Right cardiac atrium (tissue), 5 donors: ENCODE results near the gene ZNHIT1. TPM values are rescaled to one million over a fixed set of nuclear protein-coding genes. Genes with fewer than 3 reads are reported as not detected.

Experiments
- ATAC-seq, 2 donors: fragments of 200-7000 bp; cut with Tn5 transposase; one replicate each; pipeline versions ENCODE4 v1.8.0 to v1.9.1; 2020; ENCODE audit warnings: moderate library complexity in 2 of 2, mild to moderate bottlenecking in 1 of 2
- DNase-seq, 3 donors: peaks; one replicate each; pipeline ENCODE4 v3.0.0-alpha.2; 2020
- H3K27ac ChIP-seq: one replicate; pipeline ENCODE4 v1.5.1; 2013; ENCODE audit warnings: mild to moderate bottlenecking, low read length, control low read depth, moderate library complexity
- H3K27me3 ChIP-seq: one replicate; pipeline ENCODE4 v1.6.1; 2013; ENCODE audit not compliant: control insufficient read depth, insufficient read depth
- H3K4me1 ChIP-seq: one replicate; pipeline ENCODE4 v1.6.1; 2013; ENCODE audit warnings: low read length; ENCODE audit not compliant: control insufficient read depth, insufficient read depth
- H3K4me3 ChIP-seq: one replicate; pipeline ENCODE4 v1.5.1; 2013; ENCODE audit warnings: low read length, control low read depth
- H3K9me3 ChIP-seq: one replicate; pipeline ENCODE4 v1.6.1; 2013; ENCODE audit warnings: low read length; ENCODE audit not compliant: control insufficient read depth
- whole genome bisulfite sequencing: extraction: QIAGEN DNeasy Blood & Tissue Kit; methylation state at CpG from one replicate; pipeline ENCODE4 v1.1.7; 2013; 5-methylcytosine and 5-hydroxymethylcytosine counted together
- intact Hi-C, 4 donors: fragments of 100-400 bp; cut with DNase I; formaldehyde crosslinking; loops; one replicate each; pipeline versions ENCODE4 v1.11.0 to v1.14.0; 2022 to 2023
- polyA plus RNA-seq: library from polyadenylated mRNA; stranded (reverse); fragments of 200-250 nt; gene quantifications from one replicate; pipeline ENCODE4 v1.2.3, GENCODE V29; 2013
- total RNA-seq, 4 donors: library from RNA; stranded (reverse); fragmentation: NEBNext Ultra II Directional; extraction: Animal tissue kit (Norgen Biotek cat#: 25700); gene quantifications; one replicate each; pipeline ENCODE4 v1.2.1, GENCODE V29; 2021
- donor health status: healthy with polysubstance abuse.
- donor health status: DM: no; HTN: yes; CAD: no.
- donor health status: DM: no; HTN: no; CAD: no.
- donor health status: DM: no; HTN: yes; CAD: no; lungs with severe emphysema.
- donor health status: DM: yes; HTN: yes; CAD: no.

Gene ZNHIT1
- total and polyA plus RNA-seq, 5 donors, result 51.5 to 108 (median 57.2) TPM

DNA sequence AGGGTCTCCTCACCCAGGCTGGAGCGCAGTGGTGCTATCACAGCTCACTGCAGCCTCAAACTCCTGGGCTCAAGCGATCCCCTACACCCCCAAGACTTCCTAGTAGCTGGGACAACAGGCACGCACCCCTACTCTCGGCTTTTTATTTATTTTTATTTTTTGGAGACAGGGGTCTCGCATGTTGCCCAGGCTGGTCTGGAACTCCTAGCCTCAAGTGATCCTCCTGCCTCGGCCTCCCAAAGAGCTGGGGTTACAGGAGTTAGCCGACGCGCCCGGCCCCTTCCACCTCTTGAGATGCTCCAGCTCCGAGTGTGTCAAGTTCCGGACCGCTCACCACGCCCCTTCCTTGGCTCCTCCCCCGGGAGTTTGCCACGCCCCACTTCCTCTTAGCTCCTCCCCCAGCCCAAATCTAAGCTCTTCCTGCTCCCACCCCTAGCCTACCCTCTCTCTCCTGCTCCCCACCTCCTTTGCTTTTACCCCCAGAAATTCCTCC lies 44.2 kb upstream of the ZNHIT1 start:
- WGBS, result 5% methylated on average over 16 of the region's 16 CpGs
- DNase-seq, result no peak
- peak in 1 of 2 donors; percentile 24 for ATAC-seq
- Histone ChIP-seq H3K27me3 (no peaks in the 10 kb centered on the region), H3K4me3 (no peak overlapping the region), H3K4me1 (no peaks in the 10 kb centered on the region), H3K9me3 (no peaks in the 10 kb centered on the region), H3K27ac (no peak overlapping the region)
- intact Hi-C loops, result no loop called here

DNA sequence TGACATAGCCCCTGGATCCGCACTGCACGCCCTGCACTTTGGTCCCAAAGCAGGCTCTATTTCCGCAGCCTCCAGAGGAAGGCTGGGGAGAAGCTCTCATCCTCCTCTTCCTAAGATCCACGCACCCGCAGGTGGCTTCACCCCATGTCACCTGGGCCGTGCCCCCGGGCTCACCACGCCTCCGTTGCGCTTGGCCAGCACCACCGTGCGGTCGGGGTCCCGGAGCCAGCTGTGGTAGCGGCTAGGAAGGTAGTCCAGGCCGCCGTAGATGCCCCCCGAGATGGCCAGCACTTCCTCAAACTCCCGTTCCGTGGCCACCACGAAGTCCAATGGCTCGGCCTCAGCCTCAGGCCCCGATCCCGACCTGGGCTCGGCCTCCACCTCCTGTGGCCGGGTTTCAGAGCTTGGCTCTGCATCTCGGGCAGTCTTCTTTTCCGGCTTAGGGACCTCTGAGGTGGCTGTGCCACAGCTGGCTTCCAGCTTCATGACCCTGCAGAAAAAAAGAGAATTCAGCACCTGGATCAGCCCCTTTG lies 43.6 kb upstream of the ZNHIT1 start:
- Histone ChIP-seq H3K4me1 (no peaks in the 10 kb centered on the region), H3K27me3 (no peaks in the 10 kb centered on the region), H3K9me3 (no peaks in the 10 kb centered on the region), H3K4me3 (no peak overlapping the region), H3K27ac (no peak overlapping the region)
- DNase-seq (no peak), ATAC-seq (no peak)
- intact Hi-C loops, result no loop called here
- 2% methylated on average over 28 of the region's 28 CpGs for WGBS

DNA sequence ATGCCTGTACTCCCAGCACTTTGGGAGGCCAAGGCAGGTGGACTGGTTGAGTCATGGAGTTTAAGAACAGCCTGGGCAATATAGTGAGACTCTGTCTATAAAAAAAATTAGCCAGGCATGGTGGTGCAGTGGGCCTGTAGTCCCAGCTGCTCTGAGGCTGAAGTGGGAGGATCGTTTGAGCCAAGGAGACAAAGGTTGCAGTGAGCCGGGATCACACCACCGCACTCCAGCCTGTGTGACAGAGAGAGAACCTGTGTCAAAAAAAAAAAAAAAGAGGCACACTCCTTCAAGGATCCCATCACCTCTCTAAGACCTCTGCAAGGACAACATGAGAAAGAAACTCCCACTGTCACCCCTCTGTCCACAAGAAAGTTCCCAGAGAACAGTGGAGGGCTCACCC lies 42.3 kb upstream of the ZNHIT1 start:
- WGBS, result 35% methylated on average over 3 of the region's 3 CpGs
- no peak for DNase-seq
- intact Hi-C loops, result no loop called here
- H3K9me3 ChIP-seq, result no peaks in the 10 kb centered on the region
- no peak for ATAC-seq
- no peaks in the 10 kb centered on the region for H3K27me3 ChIP-seq
- no peak overlapping the region for H3K4me3 ChIP-seq
- no peak overlapping the region for H3K27ac ChIP-seq
- H3K4me1 ChIP-seq, result peaks cover 3% of the 10 kb centered on the region

DNA sequence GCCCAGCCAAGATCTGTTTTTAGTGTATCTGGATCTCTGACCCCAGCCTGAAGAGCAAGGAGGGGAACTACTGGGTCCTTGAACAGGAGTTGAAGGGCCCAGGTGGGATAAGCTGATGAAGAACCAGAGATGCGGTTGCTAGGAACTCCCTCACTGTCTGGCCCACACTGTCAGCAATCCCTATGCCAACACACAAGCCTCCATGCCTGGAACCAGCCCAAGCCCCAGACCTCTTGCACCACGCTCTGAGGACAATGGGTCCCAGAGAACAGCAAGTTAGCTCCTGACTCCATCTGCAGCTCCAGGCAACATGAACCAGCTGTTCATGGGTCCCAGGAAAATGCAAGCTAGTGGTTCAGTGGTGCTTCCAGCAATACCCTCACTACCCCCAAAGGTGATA lies 40.3 kb upstream of the ZNHIT1 start:
- no peak overlapping the region for H3K4me3 ChIP-seq
- intact Hi-C loops, result no loop called here
- no peaks in the 10 kb centered on the region for H3K9me3 ChIP-seq
- no peaks in the 10 kb centered on the region for H3K27me3 ChIP-seq
- H3K4me1 ChIP-seq, result peaks cover 3% of the 10 kb centered on the region
- ATAC-seq, result no peak
- WGBS, result 54% methylated on average over 2 of the region's 2 CpGs
- no peak for DNase-seq
- H3K27ac ChIP-seq, result no peak overlapping the region

DNA sequence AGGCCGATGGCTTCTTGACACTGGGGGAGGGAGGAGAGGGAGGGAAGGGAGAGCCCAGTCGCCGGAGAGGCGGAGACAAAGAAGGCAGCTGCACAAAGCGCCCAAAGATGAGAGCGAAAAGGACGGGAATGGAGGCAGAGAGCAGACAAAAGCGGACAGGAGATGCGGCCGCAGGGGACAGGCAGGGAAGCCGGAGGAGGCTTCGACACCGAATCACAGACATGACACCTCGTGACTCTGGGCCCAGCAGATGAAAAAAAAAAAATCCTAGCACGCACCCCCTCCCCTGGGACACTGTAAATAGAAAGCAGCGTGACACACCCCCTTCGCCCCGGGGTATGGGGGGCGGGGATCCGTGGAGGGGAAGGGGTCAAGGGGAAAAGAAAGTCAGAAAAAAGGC lies 38.8 kb upstream of the ZNHIT1 start:
- no peaks in the 10 kb centered on the region for H3K27me3 ChIP-seq
- H3K9me3 ChIP-seq, result no peaks in the 10 kb centered on the region
- no peak overlapping the region for H3K4me3 ChIP-seq
- no peak overlapping the region for H3K27ac ChIP-seq
- ATAC-seq (no peak), DNase-seq (no peak)
- 2% methylated on average over 20 of the region's 20 CpGs for WGBS
- intact Hi-C loops, result no loop called here
- peaks cover 3% of the 10 kb centered on the region for H3K4me1 ChIP-seq

DNA sequence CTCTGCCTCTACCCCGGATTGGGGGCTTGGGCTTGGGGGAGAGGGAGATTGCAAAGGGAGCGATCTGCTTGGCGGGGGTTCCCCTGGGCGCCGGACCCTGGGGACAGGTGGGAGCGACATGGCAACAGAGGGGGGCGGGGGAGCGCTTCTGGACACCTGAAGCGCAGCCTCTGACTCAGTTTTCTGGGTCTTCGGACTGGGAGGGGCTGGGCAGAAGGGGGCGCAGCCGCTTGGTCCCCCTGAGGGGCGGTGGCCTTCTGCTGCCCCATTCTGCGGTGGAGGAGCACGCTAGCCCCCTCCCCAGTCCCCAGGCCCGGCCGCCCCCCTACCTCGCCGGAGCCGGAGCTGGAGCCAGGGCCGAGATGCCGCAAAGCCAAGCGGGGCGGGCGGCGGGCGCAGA lies 38.3 kb upstream of the ZNHIT1 start:
- H3K27me3 ChIP-seq, result no peaks in the 10 kb centered on the region
- peaks cover 3% of the 10 kb centered on the region for H3K4me1 ChIP-seq
- no peak overlapping the region for H3K4me3 ChIP-seq
- WGBS, result 1% methylated on average over 27 of the region's 27 CpGs
- intact Hi-C loops, result no loop called here
- DNase-seq, result no peak
- ATAC-seq, result no peak
- no peak overlapping the region for H3K27ac ChIP-seq
- no peaks in the 10 kb centered on the region for H3K9me3 ChIP-seq

DNA sequence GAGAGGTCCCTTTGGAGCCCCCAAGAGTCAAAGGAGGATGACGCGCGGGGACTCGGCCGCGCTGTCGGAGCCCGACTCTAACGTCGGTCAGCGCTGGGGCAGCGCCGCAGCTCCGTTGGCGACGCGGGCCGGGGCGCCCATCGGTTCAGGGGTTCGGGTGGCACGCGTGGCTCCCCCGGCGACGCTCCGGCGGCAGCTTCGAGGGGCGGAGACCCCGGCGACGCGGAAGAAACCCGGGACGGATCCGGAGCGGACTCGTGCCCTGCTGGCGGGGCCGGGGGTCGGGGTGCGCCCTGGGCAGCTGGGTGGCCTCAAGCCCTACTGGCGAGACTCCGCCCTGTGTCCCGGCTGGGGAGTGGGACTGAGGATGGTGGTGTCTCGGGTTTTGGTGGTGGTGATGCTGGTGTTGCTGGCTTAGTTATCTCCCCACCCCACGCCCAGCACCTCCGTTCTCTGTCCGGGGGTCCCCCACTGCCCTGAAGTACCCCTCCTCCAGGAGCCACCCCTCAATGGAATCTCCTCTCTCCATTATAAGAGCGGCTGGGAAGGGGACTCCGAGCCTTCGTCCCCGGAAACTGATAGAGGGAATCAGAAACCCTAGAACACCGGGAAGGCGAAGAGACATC lies 37.7 kb upstream of the ZNHIT1 start, which contains the start of gene NAT16:
NAT16 (minus strand) TSS at position 164 of the 626 bp plus-strand sequence. CDS start 5,486 bp downstream, outside the sequence.
- DNase-seq (no peak), ATAC-seq (no peak)
- WGBS, result 3% methylated on average over 56 of the region's 56 CpGs
- H3K4me1 ChIP-seq, result peaks cover 3% of the 10 kb centered on the region
- no peak within 1 kb of the TSS for H3K4me3 ChIP-seq
- intact Hi-C loops, result no loop called here
- no peaks in the 10 kb centered on the region for H3K27me3 ChIP-seq
- no peak within 1 kb of the TSS for H3K27ac ChIP-seq
- H3K9me3 ChIP-seq, result no peaks in the 10 kb centered on the region

DNA sequence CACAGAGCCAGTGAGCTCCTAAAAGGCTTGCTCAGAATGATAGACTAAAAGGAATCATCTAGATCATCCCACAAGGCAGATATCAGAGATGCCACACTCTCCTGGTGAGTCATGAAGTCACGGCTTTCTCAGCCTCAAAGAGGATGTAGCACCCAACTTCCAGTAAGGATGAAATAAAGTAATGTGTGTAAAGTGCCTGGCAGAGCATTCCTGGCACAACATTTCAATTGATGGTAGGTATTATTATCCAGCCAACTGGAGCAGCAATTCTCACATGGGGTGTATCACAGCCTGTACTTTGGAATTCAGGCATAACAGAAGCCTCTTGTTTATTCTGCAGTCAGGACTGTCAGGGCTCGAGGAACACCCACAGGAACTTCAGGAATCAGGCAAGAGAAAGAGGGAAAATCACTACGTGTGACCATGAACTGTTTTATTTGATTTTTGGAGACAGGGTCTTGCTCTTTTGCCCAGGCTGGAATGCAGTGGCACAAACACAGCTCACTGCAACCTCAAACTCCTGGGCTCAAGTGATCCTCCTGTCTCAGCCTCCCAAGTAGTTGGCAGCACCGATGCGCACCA lies 32.6 kb upstream of the ZNHIT1 start:
- no peak for DNase-seq
- intact Hi-C loops, result loop anchor here in 1 of 4 donors (5.0 kb wide), 1 partner anchor 38 kb away; no protein-coding TSS in a partner anchor
- Histone ChIP-seq H3K4me1 (no peaks in the 10 kb centered on the region), H3K4me3 (no peak overlapping the region), H3K27ac (no peak overlapping the region), H3K27me3 (no peaks in the 10 kb centered on the region), H3K9me3 (no peaks in the 10 kb centered on the region)
- WGBS, result 48% methylated on average over 5 of the region's 5 CpGs
- no peak for ATAC-seq

DNA sequence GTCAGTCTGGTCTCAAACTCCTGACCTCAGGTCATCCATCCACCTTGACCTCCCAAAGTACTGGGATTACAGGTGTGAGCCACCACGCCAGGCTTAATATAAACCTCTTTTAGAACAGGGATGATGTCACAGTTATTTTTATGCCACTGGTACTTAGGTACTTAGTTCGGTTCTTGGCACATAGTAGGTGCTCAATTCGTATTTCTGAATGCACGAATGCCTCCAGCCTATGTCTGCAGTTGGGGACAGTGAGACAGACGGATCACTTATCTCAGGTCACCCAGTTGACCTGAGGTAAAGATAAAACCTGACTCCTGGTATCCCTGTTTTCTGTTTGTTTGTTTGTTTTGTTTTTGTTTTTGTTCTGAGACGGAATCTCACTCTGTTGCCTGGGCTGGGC lies 31.8 kb upstream of the ZNHIT1 start:
- ATAC-seq (no peak), DNase-seq (no peak)
- intact Hi-C loops, result loop anchor here in 1 of 4 donors (5.0 kb wide), 1 partner anchor 39 kb away; no protein-coding TSS in a partner anchor
- Histone ChIP-seq H3K4me3 (no peak overlapping the region), H3K27ac (no peak overlapping the region), H3K27me3 (no peaks in the 10 kb centered on the region), H3K9me3 (no peaks in the 10 kb centered on the region), H3K4me1 (no peaks in the 10 kb centered on the region)
- WGBS, result 58% methylated on average over 6 of the region's 6 CpGs

DNA sequence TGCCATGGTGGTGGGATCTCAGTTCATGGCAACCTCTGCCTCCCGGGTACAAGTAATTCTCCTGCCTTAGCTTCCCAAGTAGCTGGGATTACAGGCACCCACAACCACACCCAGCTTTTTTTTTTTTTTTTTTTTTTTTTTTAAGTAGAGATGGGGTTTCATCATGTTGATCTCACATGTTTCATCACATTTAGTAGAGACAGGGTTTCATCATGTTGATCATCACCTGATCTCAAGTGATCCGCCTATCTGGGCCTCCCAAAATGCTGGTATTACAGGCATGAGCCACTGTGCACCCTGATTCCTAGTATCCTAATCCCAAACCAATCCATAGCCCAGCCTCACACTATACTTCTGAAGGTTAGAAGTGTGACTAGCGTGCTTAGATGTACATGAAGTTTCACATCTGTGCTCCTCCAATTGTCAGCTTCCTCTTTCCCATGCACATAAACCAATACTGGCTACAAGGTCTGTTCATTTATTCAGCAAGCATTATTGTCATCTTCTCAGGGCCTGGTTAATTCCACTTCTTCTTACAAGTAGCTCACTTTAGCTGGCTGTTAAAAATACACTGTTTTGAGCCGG lies 31.0 kb upstream of the ZNHIT1 start:
- 81% methylated on average over 4 of the region's 4 CpGs for WGBS
- Histone ChIP-seq H3K27ac (no peak overlapping the region), H3K9me3 (no peaks in the 10 kb centered on the region), H3K4me1 (no peaks in the 10 kb centered on the region), H3K4me3 (no peak overlapping the region), H3K27me3 (no peaks in the 10 kb centered on the region)
- intact Hi-C loops, result loop anchor here in 1 of 4 donors (5.0 kb wide), 1 partner anchor 40 kb away; no protein-coding TSS in a partner anchor
- ATAC-seq, result no peak
- DNase-seq, result no peak

DNA sequence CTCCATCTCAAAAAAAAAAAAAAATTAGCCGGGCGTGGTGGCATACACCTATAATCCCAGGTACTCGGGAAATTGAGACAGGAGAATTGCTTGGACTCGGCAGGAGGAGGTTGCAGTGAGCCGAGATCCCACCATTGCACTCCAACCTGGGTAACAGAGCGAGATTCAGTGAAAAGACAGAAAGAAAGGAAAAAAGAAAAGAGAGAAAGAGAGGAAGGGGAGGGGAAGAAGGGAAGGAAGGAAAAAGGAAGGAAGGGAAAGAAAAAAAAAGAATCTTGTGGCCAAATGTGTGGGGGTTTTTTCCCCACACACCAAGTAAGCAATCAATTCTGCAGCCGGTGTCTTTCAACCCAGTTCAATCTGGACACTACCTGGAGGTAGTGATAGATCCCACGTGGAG lies 28.9 kb upstream of the ZNHIT1 start:
- Histone ChIP-seq H3K9me3 (no peaks in the 10 kb centered on the region), H3K27ac (no peak overlapping the region), H3K4me1 (no peaks in the 10 kb centered on the region), H3K4me3 (no peak overlapping the region), H3K27me3 (no peaks in the 10 kb centered on the region)
- no peak for ATAC-seq
- intact Hi-C loops, result loop anchor here in 1 of 4 donors (5.0 kb wide), 1 partner anchor 42 kb away; no protein-coding TSS in a partner anchor
- 80% methylated on average over 8 of the region's 8 CpGs for WGBS
- DNase-seq, result no peak
